RWPE2 (cell line): ENCODE data around the gene TMOD1.

Experiments used
- ATAC-seq: fragments of 200-7000 bp; cut with Tn5 transposase; 3 replicates; pipeline ENCODE4 v1.9.1; 2021; ENCODE audit warnings: low read depth
- DNase-seq: peaks from one replicate; pipeline ENCODE4 v3.0.0-alpha.2; 2020; ENCODE audit warnings: low spot score
- H3K27ac ChIP-seq: fragments of 450-650 bp; 2 replicates; pipeline ENCODE4 v1.5.1; 2017; ENCODE audit warnings: mild to moderate bottlenecking; ENCODE audit not compliant: poor library complexity, severe bottlenecking
- H3K27me3 ChIP-seq: fragments of 250-450 bp; sonication (Bioruptor Pico); 2 replicates; pipeline ENCODE4 v1.5.1; 2021; ENCODE audit warnings: mild to moderate bottlenecking, moderate library complexity; ENCODE audit not compliant: insufficient read depth, poor library complexity, severe bottlenecking
- H3K36me3 ChIP-seq: fragments of 250-450 bp; sonication (Bioruptor Pico); 2 replicates; pipeline ENCODE4 v1.5.1; 2020; ENCODE audit warnings: low read depth, mild to moderate bottlenecking, moderate library complexity
- H3K4me1 ChIP-seq: fragments of 250-450 bp; sonication (Bioruptor Pico); 2 replicates; pipeline ENCODE4 v1.5.1; 2021; ENCODE audit warnings: mild to moderate bottlenecking, moderate library complexity; ENCODE audit not compliant: insufficient read depth, poor library complexity, severe bottlenecking
- H3K4me3 ChIP-seq: fragments of 250-450 bp; sonication (Bioruptor Pico); 2 replicates; pipeline ENCODE4 v1.5.1; 2021; ENCODE audit warnings: mild to moderate bottlenecking, moderate library complexity; ENCODE audit not compliant: severe bottlenecking
- H3K9me3 ChIP-seq: fragments of 250-450 bp; sonication (Bioruptor Pico); 2 replicates; pipeline ENCODE4 v1.5.1; 2021; ENCODE audit warnings: mild to moderate bottlenecking, moderate library complexity; ENCODE audit not compliant: severe bottlenecking
- CTCF ChIP-seq: fragments of 450-650 bp; IDR thresholded peaks from one replicate; pipeline ENCODE4 v1.5.1; 2017; ENCODE audit warnings: mild to moderate bottlenecking, moderate library complexity; ENCODE audit not compliant: poor library complexity, severe bottlenecking

The TMOD1 gene

GRCh38 chr9:97517331-97518089, 16.0 kb downstream of the TMOD1 start:
- Histone ChIP-seq H3K36me3 (no peaks in the 10 kb centered on the region), H3K9me3 (no peaks in the 10 kb centered on the region), H3K4me3 (no peak overlapping the region), H3K27ac (no peak overlapping the region), H3K27me3 (no peaks in the 10 kb centered on the region), H3K4me1 (no peaks in the 10 kb centered on the region)
- TF ChIP-seq CTCF, result no peak
- no peak for DNase-seq
- no peak for ATAC-seq

DNA sequence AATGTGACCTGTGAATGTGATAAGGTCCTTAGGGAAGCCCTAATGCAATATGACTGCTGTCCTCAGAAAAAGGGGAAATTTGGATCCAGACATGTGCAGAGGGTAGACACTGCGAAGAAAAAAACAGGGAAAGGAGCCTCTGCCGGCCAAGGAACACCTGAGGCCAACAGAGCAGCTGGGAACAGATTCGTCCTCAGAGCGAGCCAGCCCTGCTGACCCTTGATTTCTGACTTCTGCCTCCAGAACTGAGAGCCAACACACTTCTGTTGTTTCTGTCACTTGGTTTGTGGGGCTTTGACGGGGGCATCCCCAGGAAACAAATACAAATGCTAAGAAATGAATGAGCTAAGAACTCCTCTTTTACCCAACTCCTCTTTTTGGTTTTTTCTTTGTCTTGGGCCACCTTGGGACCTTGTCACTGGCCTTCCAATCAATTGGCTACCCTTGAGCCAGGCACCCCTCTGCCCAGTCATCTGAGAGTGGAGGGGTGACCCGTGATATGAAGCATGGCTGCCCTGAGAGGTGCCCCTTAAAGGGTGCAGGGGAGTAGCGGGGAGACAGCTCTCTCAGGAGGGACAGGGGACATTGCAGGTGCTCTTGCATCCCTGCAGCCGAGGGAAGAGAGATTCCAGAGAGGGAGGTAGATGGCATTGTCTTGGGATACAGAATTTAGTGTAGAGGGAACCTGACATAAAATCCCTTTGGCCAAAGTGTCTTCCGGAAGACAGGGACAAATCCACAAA, 16.9 kb downstream of the TMOD1 start:
- Histone ChIP-seq H3K36me3 (no peaks in the 10 kb centered on the region), H3K27ac (no peak overlapping the region), H3K4me1 (no peaks in the 10 kb centered on the region), H3K9me3 (no peaks in the 10 kb centered on the region), H3K4me3 (no peak overlapping the region), H3K27me3 (no peaks in the 10 kb centered on the region)
- no peak for TF ChIP-seq CTCF
- no peak for ATAC-seq
- DNase-seq, result no peak

GRCh38 chr9:97518909-97519307, 17.4 kb downstream of the TMOD1 start:
- no peaks in the 10 kb centered on the region for H3K27me3 ChIP-seq
- no peak overlapping the region for H3K4me3 ChIP-seq
- H3K4me1 ChIP-seq, result no peaks in the 10 kb centered on the region
- ATAC-seq (peak; percentile 74; the same call in 2 of the 3 replicates), DNase-seq (no peak)
- no peak for TF ChIP-seq CTCF
- no peaks in the 10 kb centered on the region for H3K36me3 ChIP-seq
- no peak overlapping the region for H3K27ac ChIP-seq
- no peaks in the 10 kb centered on the region for H3K9me3 ChIP-seq

DNA sequence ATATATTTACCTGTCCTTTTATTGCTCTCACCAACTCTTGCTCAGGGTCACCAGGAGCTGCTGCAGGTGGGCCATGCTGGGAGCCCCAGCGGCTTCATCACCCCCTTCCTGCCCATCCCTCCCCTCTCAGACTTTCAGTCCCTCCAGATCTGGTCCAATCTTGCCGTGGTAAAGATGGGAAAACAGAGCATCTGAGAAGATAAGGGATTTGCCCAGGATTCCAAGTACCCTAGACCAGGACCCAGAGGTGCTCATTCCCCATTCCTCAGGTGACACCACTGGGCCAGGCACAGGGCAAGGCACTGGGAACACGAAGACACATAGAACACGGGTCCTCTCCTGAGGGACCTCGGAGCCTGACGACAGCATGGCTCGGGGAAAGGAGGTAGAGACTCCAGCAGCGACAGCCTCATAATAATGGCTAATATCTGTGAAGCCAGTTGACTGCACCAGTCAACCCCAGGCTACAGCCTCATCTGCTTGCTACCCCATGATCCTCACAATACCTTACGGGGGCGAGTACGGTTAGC, 18.0 kb downstream of the TMOD1 start:
- no peaks in the 10 kb centered on the region for H3K4me1 ChIP-seq
- no peak for ATAC-seq
- H3K36me3 ChIP-seq, result no peaks in the 10 kb centered on the region
- TF ChIP-seq CTCF, result no peak
- no peak overlapping the region for H3K27ac ChIP-seq
- no peaks in the 10 kb centered on the region for H3K9me3 ChIP-seq
- no peak for DNase-seq
- no peak overlapping the region for H3K4me3 ChIP-seq
- no peaks in the 10 kb centered on the region for H3K27me3 ChIP-seq
